ENCODE results near the gene SET. TPM values are rescaled to one million over a fixed set of nuclear protein-coding genes. Genes with fewer than 3 reads are reported as not detected.

The SET gene
- total and polyA plus RNA-seq, 2 of the 13 experiments (the other 11 are each of a cell fraction or from before 2014, with no cell fraction given), result 94.2 to 611 TPM

DNA sequence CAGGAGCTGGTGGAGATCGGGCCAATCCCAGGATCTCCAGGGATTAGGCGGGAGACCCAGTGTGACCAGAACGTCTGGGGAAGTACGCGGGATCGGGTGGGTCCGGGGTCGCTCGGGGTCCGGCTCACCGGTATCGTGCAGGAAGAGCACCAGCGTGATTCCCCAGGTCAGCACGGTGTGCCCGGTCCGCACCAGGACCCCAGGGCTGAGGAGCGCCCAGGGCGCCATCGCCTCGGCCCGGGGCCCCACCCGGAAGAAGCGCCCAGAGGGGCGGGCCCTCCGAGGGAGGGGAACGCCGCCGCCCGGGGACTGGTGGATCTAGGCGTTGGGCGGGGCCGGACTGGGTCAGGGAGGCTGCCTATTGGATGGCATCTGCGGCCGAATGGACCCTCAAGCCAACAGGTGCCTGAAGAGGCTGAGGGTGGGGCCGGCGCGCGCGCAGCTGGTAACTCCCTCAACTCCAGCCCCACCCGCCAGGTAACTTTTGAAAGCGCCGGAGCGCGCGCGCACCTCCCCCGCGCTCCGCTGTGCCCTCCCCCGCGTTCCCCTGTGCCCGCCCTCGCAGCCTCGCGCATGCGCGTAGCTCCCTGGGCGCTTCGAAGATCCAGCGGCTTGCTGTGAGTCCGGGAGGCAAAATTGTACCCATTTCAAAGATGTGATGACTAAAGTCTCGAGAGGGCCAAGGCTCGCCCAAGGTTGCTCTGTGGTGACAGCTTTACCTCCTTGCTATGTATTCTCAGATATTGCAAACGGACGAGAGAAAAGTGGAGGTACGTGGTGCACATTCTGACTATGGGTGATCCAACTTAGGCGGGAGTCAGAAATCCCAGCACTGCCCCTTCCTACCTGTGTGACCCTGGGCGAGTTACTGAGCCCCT lies 35.1 kb downstream of the SET start, which contains the start of gene ZDHHC12 (continued):
- TF ChIP-seq, protein P1, sequence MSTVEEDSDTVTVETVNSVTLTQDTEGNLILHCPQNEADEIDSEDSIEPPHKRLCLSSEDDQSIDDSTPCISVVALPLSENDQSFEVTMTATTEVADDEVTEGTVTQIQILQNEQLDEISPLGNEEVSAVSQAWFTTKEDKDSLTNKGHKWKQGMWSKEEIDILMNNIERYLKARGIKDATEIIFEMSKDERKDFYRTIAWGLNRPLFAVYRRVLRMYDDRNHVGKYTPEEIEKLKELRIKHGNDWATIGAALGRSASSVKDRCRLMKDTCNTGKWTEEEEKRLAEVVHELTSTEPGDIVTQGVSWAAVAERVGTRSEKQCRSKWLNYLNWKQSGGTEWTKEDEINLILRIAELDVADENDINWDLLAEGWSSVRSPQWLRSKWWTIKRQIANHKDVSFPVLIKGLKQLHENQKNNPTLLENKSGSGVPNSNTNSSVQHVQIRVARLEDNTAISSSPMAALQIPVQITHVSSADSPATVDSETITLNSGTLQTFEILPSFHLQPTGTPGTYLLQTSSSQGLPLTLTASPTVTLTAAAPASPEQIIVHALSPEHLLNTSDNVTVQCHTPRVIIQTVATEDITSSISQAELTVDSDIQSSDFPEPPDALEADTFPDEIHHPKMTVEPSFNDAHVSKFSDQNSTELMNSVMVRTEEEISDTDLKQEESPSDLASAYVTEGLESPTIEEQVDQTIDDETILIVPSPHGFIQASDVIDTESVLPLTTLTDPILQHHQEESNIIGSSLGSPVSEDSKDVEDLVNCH (CRISPR knock-in tag; IDR thresholded peaks at IDR 0.05), result no peak
- TF ChIP-seq CC2D1A (CRISPR knock-in tag; IDR thresholded peaks at IDR 0.05) (no peak), ZFP36L1 (CRISPR knock-in tag; IDR thresholded peaks at IDR 0.05) (no peak), RARA (CRISPR knock-in tag; IDR thresholded peaks at IDR 0.05) (0 out of 2 replicates have a peak, but pooled peaks have one; percentile 8), HOXD1 (CRISPR knock-in tag; IDR thresholded peaks at IDR 0.05) (no peak), HMG20A (CRISPR knock-in tag; IDR thresholded peaks at IDR 0.05; ENCODE audit: borderline replicate concordance) (no peak), MED13 (CRISPR knock-in tag; IDR thresholded peaks at IDR 0.05) (no peak), NKX3-1 (CRISPR knock-in tag; IDR thresholded peaks at IDR 0.05) (peak; percentile 57; the same call in 1 of the 2 replicates), JUND (CRISPR knock-in tag; IDR thresholded peaks at IDR 0.05) (no peak), TAF15 (IDR thresholded peaks at IDR 0.05; ENCODE audit: low read depth, low read length, poor library complexity, severe bottlenecking) (peak; percentile 74)
- TF ChIP-seq, protein P2, sequence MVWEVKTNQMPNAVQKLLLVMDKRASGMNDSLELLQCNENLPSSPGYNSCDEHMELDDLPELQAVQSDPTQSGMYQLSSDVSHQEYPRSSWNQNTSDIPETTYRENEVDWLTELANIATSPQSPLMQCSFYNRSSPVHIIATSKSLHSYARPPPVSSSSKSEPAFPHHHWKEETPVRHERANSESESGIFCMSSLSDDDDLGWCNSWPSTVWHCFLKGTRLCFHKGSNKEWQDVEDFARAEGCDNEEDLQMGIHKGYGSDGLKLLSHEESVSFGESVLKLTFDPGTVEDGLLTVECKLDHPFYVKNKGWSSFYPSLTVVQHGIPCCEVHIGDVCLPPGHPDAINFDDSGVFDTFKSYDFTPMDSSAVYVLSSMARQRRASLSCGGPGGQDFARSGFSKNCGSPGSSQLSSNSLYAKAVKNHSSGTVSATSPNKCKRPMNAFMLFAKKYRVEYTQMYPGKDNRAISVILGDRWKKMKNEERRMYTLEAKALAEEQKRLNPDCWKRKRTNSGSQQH (CRISPR knock-in tag; IDR thresholded peaks at IDR 0.05; ENCODE audit: low read depth), result 0 out of 2 replicates have a peak, but pooled peaks have one; percentile 37
- TF ChIP-seq, protein P3, sequence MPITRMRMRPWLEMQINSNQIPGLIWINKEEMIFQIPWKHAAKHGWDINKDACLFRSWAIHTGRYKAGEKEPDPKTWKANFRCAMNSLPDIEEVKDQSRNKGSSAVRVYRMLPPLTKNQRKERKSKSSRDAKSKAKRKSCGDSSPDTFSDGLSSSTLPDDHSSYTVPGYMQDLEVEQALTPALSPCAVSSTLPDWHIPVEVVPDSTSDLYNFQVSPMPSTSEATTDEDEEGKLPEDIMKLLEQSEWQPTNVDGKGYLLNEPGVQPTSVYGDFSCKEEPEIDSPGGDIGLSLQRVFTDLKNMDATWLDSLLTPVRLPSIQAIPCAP (CRISPR knock-in tag; IDR thresholded peaks at IDR 0.05; ENCODE audit: low read depth), result no peak
- TF ChIP-seq, protein P4, sequence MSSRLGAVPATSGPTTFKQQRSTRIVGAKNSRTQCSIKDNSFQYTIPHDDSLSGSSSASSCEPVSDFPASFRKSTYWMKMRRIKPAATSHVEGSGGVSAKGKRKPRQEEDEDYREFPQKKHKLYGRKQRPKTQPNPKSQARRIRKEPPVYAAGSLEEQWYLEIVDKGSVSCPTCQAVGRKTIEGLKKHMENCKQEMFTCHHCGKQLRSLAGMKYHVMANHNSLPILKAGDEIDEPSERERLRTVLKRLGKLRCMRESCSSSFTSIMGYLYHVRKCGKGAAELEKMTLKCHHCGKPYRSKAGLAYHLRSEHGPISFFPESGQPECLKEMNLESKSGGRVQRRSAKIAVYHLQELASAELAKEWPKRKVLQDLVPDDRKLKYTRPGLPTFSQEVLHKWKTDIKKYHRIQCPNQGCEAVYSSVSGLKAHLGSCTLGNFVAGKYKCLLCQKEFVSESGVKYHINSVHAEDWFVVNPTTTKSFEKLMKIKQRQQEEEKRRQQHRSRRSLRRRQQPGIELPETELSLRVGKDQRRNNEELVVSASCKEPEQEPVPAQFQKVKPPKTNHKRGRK (CRISPR knock-in tag; IDR thresholded peaks at IDR 0.05), result no peak
- TF ChIP-seq, protein P5, sequence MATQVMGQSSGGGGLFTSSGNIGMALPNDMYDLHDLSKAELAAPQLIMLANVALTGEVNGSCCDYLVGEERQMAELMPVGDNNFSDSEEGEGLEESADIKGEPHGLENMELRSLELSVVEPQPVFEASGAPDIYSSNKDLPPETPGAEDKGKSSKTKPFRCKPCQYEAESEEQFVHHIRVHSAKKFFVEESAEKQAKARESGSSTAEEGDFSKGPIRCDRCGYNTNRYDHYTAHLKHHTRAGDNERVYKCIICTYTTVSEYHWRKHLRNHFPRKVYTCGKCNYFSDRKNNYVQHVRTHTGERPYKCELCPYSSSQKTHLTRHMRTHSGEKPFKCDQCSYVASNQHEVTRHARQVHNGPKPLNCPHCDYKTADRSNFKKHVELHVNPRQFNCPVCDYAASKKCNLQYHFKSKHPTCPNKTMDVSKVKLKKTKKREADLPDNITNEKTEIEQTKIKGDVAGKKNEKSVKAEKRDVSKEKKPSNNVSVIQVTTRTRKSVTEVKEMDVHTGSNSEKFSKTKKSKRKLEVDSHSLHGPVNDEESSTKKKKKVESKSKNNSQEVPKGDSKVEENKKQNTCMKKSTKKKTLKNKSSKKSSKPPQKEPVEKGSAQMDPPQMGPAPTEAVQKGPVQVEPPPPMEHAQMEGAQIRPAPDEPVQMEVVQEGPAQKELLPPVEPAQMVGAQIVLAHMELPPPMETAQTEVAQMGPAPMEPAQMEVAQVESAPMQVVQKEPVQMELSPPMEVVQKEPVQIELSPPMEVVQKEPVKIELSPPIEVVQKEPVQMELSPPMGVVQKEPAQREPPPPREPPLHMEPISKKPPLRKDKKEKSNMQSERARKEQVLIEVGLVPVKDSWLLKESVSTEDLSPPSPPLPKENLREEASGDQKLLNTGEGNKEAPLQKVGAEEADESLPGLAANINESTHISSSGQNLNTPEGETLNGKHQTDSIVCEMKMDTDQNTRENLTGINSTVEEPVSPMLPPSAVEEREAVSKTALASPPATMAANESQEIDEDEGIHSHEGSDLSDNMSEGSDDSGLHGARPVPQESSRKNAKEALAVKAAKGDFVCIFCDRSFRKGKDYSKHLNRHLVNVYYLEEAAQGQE (IDR thresholded peaks at IDR 0.05; ENCODE audit: borderline replicate concordance in 1 of 2, low read depth in 1 of 2, low read length in 2 of 2), result no peak
